ENCODE results near the gene ZFAND2A. TPM values are rescaled to one million over a fixed set of nuclear protein-coding genes. Genes with fewer than 3 reads are reported as not detected.

Gene ZFAND2A
- total and polyA plus RNA-seq, 2 of the 8 experiments (the other 6 are each of a cell fraction or from before 2014, with no cell fraction given): 16.6 to 20.3 TPM

DNA sequence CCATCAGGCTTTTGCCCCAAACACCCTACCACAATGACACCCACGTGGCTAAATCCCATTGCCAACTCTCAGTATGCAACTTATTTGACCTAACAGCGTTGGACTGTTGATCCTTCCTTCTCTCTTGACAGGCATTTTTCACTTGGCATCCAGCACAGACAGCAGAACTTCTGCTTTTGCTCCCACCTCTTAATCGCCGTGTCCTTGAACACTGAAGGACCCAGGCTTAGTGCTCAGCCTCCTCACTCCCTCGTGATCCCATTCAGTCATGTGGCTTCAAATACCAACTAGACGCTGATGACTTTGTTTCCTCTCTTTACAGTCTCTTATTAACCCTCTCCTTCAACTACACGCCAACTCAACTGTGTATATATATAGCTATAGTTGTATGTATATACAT is 25.0 kb downstream of the ZFAND2A start:
- TF ChIP-seq YY1 (IDR thresholded peaks at IDR 0.05; ENCODE audit: low read depth, low read length) (no peak), PHF8 (conservative IDR thresholded peaks at IDR 0.05; ENCODE audit: low read depth, low read length) (no peak), CEBPB (IDR thresholded peaks at IDR 0.05; ENCODE audit: low read depth, low read length) (no peak), CHD1 (IDR thresholded peaks at IDR 0.05; ENCODE audit: low read depth, low read length) (no peak), CBX8 (IDR thresholded peaks at IDR 0.05; ENCODE audit: borderline replicate concordance, low read depth, low read length) (no peak), RAD21 (IDR thresholded peaks at IDR 0.05 in 1 of 2, conservative IDR thresholded peaks at IDR 0.05 in 1 of 2; ENCODE audit: low read depth in 2 of 2, low read length in 2 of 2) (no peak), ASH2L (IDR thresholded peaks at IDR 0.05; ENCODE audit: low read length) (no peak), MAFK (IDR thresholded peaks at IDR 0.05; ENCODE audit: low read depth, low read length) (no peak), CTBP2 (IDR thresholded peaks at IDR 0.05; ENCODE audit: borderline replicate concordance, insufficient read depth, insufficient read length, low read length) (no peak), ZNF274 (IDR thresholded peaks at IDR 0.05; ENCODE audit: borderline replicate concordance, extremely low read depth, low read length) (no peak), TCF12 (IDR thresholded peaks at IDR 0.05; ENCODE audit: low read depth, low read length) (no peak), HDAC6 (IDR thresholded peaks at IDR 0.05; ENCODE audit: low read depth, low read length) (no peak)
- Histone ChIP-seq H2BK5ac (ENCODE audit: low read depth, low read length) (no peak overlapping the region), H3K79me1 (ENCODE audit: low read depth, low read length) (peaks cover 12% of the 10 kb centered on the region), H3K27ac (ENCODE audit: low read depth, low read length) (no peak overlapping the region), H2BK12ac (ENCODE audit: low read depth, low read length) (no peak overlapping the region), H2BK15ac (ENCODE audit: low read length) (no peak overlapping the region), H4K5ac (ENCODE audit: insufficient read length, low read depth, low read length) (no peak overlapping the region), H4K91ac (replicated peaks; ENCODE audit: insufficient read length, low read length) (no peak overlapping the region), H4K8ac (ENCODE audit: extremely low read depth, insufficient read depth, low read length) (no peak overlapping the region), H3K4me3 (ENCODE audit: extremely low read depth in 1 of 4, insufficient read depth in 2 of 4, low read depth in 3 of 4, low read length in 4 of 4) (no peak overlapping the region), H2AK5ac (ENCODE audit: low read depth, low read length) (no peak overlapping the region), H3K4ac (replicated peaks; ENCODE audit: insufficient read length, low read depth, low read length) (no peak overlapping the region), H3K18ac (ENCODE audit: extremely low read depth, low read length) (no peak overlapping the region), H3K23ac (ENCODE audit: insufficient read length) (no peak overlapping the region), H3K9ac (replicated peaks in 1 of 4; ENCODE audit: extremely low read depth in 1 of 4, low read depth in 3 of 4, low read length in 3 of 4) (no peak overlapping the region), H4K20me1 (replicated peaks in 1 of 2; ENCODE audit: control insufficient read depth in 1 of 2, insufficient read depth in 2 of 2, low read length in 2 of 2) (peaks cover 0 to 3% of the 10 kb centered on the region in 2 experiments), H3K56ac (replicated peaks; ENCODE audit: insufficient read length, low read depth, low read length) (no peak overlapping the region), H3K14ac (ENCODE audit: insufficient read length) (no peak overlapping the region), H3K36me3 (ENCODE audit: control insufficient read depth in 2 of 4, insufficient read depth in 4 of 4, low read length in 3 of 4) (no peaks in the 10 kb centered on the region), H3K4me2 (ENCODE audit: insufficient read depth in 1 of 2, low read depth in 2 of 2, low read length in 2 of 2) (no peak overlapping the region), H3K4me1 (replicated peaks in 1 of 4; ENCODE audit: control insufficient read depth in 3 of 4, insufficient read depth in 4 of 4, low read length in 3 of 4) (peaks cover 0 to 6% (median 2%) of the 10 kb centered on the region in 4 experiments; a peak in 4 of 7 replicates), H2AFZ (ENCODE audit: low read length) (no peak overlapping the region), H3K27me3 (replicated peaks in 1 of 4; ENCODE audit: control insufficient read depth in 3 of 4, extremely low read depth in 1 of 4, insufficient read depth in 3 of 4, low read length in 3 of 4) (no peaks in the 10 kb centered on the region), H2BK20ac (ENCODE audit: low read length) (no peak overlapping the region), H3K79me2 (ENCODE audit: control insufficient read depth in 1 of 2, insufficient read depth in 2 of 2, low read length in 2 of 2) (peaks cover 7 to 45% of the 10 kb centered on the region in 2 experiments), H2BK120ac (replicated peaks; ENCODE audit: low read depth, low read length) (no peak overlapping the region), H3K23me2 (ENCODE audit: low read depth, low read length) (peaks cover 7% of the 10 kb centered on the region), H3K9me3 (ENCODE audit: insufficient read depth in 2 of 2, low read depth in 1 of 2, low read length in 1 of 2) (peaks cover 0 to 4% of the 10 kb centered on the region in 2 experiments; a peak in 1 of 4 replicates)
- DNase-seq (ENCODE audit: low read depth in 1 of 2, low spot score in 2 of 2) (no peak), FAIRE-seq (no peak)
- CTCF ChIA-PET (ENCODE audit: partially characterized antibody): interaction anchor here (0.6 to 0.7 kb wide), 2 partner anchors 11 to 120 kb away, joined by 3 to 5 read pairs; no protein-coding TSS in a partner anchor
- 91% methylated on average over 7 of the region's 7 CpGs; no CpG with 5 or more reads in 1 of the 2 experiments for WGBS, 2 experiments (ENCODE audit: extremely low coverage in 1 of 2, insufficient coverage in 1 of 2, insufficient read length in 1 of 2, insufficient replicate concordance in 2 of 2, low coverage in 1 of 2, low lambda C conversion rate in 2 of 2, missing lambda C conversion rate in 1 of 2)
- POLR2A ChIA-PET (ENCODE audit: partially characterized antibody): no interaction called here
